Fibroblast of lung (primary cell): ENCODE measurements around the gene KREMEN1. TPM values are rescaled to one million over a fixed set of nuclear protein-coding genes. Genes with fewer than 3 reads are reported as not detected.

Experiments
- DNase-seq, 2 donors: peaks; one replicate each; pipeline versions ENCODE4 v3.0.0 to v3.0.0-alpha.2; 2010; ENCODE audit warnings: low read depth in 2 of 2
- H2AFZ ChIP-seq: 2 replicates; pipeline ENCODE4 v1.5.1; 2012; ENCODE audit warnings: low read length, control low read depth, inconsistent platforms
- H3K27ac ChIP-seq: 2 replicates; pipeline ENCODE4 v1.5.1; 2011; ENCODE audit warnings: low read length, control low read depth; ENCODE audit not compliant: insufficient read depth
- H3K27me3 ChIP-seq: 2 replicates; pipeline ENCODE4 v1.5.1; 2011; ENCODE audit warnings: mild to moderate bottlenecking, low read length; ENCODE audit not compliant: control insufficient read depth, insufficient read depth
- H3K36me3 ChIP-seq: 2 replicates; pipeline ENCODE4 v1.5.1; 2011; ENCODE audit warnings: low read length; ENCODE audit not compliant: control insufficient read depth, insufficient read depth
- H3K4me1 ChIP-seq: 2 replicates; pipeline ENCODE4 v1.5.1; 2011; ENCODE audit warnings: low read length; ENCODE audit not compliant: control insufficient read depth, insufficient read depth; ENCODE audit errors: extremely low read depth
- H3K4me2 ChIP-seq: 2 replicates; pipeline ENCODE4 v1.5.1; 2011; ENCODE audit warnings: low read length, control low read depth; ENCODE audit not compliant: insufficient read depth; ENCODE audit errors: extremely low read depth
- H3K4me3 ChIP-seq, 4 experiments: fragments of 200-600 bp in 1 of 4; sonication (generic) in 1 of 4; replicated peaks in 1 of 4; 2 replicates each; pipeline ENCODE4 v1.5.1; 2011 to 2016; ENCODE audit warnings: low read length in 4 of 4, low read depth in 3 of 4, mild to moderate bottlenecking in 3 of 4, control low read depth in 2 of 4, inconsistent platforms in 1 of 4, mixed read lengths in 1 of 4; ENCODE audit not compliant: insufficient read depth in 1 of 4; ENCODE audit errors: control extremely low read depth in 1 of 4
- H3K79me2 ChIP-seq: 2 replicates; pipeline ENCODE4 v1.5.1; 2012; ENCODE audit warnings: mild to moderate bottlenecking, low read length, inconsistent platforms; ENCODE audit not compliant: control insufficient read depth, insufficient read depth
- H3K9ac ChIP-seq: 2 replicates; pipeline ENCODE4 v1.5.1; 2011; ENCODE audit warnings: mild to moderate bottlenecking, low read length, control low read depth; ENCODE audit not compliant: insufficient read depth
- H3K9me3 ChIP-seq: 2 replicates; pipeline ENCODE4 v1.5.1; 2012; ENCODE audit warnings: low read depth, low read length; ENCODE audit not compliant: control insufficient read depth, insufficient read depth
- H4K20me1 ChIP-seq: 2 replicates; pipeline ENCODE4 v1.5.1; 2011; ENCODE audit warnings: low read length; ENCODE audit not compliant: control insufficient read depth, insufficient read depth; ENCODE audit errors: extremely low read depth
- CTCF ChIP-seq, 2 donors: IDR thresholded peaks in 1 of 2; conservative IDR thresholded peaks in 1 of 2; 1 replicate in 1 of 2; 2 replicates in 1 of 2; pipeline ENCODE4 v1.5.1; 2011 to 2012; ENCODE audit warnings: low read length in 2 of 2, control low read depth in 1 of 2, inconsistent platforms in 1 of 2, low read depth in 1 of 2, mild to moderate bottlenecking in 1 of 2
- EZH2 ChIP-seq: IDR thresholded peaks from 2 replicates; pipeline ENCODE4 v1.5.1; 2012; ENCODE audit warnings: low read length, control low read depth, mild to moderate bottlenecking; ENCODE audit errors: missing control alignments
- polyA plus RNA-seq, 2 donors: library from polyadenylated mRNA; depleted of rRNA in 1 of 2; stranded (reverse) in 1 of 2; unstranded in 1 of 2; fragments of >200 nt; gene quantifications; 2 replicates each; pipeline ENCODE4 v1.2.1, GENCODE V29; 2011 to 2012; ENCODE audit warnings: missing spikeins in 1 of 2
- total RNA-seq: library from RNA; depleted of rRNA; stranded (reverse); fragments of >200 nt; gene quantifications from 2 replicates; pipeline ENCODE4 v1.2.1, GENCODE V29; 2014

The KREMEN1 gene
- total and polyA plus RNA-seq, 2 donors (not counting 1 experiment from before 2014, with no cell fraction given) = 7.0 to 12.9 TPM

DNA sequence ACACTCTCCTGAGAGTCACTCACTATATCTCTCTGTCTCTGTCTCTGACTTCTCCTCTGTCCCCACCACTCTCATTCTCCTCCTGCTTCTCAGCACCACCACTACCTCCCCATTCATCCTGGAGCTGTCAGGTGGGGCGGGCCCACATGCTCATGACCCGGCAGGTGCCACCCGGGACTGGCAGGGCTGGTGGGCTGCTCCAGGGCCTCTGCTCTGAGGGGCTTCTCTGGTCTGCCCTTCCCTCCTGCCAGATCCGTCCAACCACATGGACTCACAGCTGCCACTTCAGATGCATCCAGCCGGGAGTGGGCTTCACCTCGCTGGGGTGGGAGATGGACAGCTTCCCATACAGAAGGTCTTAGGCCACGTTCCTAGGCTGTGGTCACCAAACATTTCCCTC lies 128.1 kb downstream of the KREMEN1 start:
- DNase-seq = no peak
- no peak overlapping the region for H3K9ac ChIP-seq
- H3K4me3 ChIP-seq = no peak overlapping the region
- H3K4me1 ChIP-seq = no peaks in the 10 kb centered on the region
- no peaks in the 10 kb centered on the region for H3K9me3 ChIP-seq
- H3K36me3 ChIP-seq = no peaks in the 10 kb centered on the region
- no peak overlapping the region for H3K4me2 ChIP-seq
- H2AFZ ChIP-seq = no peak overlapping the region
- no peak for TF ChIP-seq CTCF (conservative IDR thresholded peaks at IDR 0.05 in 1 of 2, IDR thresholded peaks at IDR 0.05 in 1 of 2; ENCODE audit: low read depth in 1 of 2, low read length in 2 of 2)
- no peak for TF ChIP-seq EZH2
- no peaks in the 10 kb centered on the region for H4K20me1 ChIP-seq
- no peak overlapping the region for H3K27ac ChIP-seq
- H3K27me3 ChIP-seq = peaks cover 9% of the 10 kb centered on the region
- H3K79me2 ChIP-seq = no peaks in the 10 kb centered on the region

DNA sequence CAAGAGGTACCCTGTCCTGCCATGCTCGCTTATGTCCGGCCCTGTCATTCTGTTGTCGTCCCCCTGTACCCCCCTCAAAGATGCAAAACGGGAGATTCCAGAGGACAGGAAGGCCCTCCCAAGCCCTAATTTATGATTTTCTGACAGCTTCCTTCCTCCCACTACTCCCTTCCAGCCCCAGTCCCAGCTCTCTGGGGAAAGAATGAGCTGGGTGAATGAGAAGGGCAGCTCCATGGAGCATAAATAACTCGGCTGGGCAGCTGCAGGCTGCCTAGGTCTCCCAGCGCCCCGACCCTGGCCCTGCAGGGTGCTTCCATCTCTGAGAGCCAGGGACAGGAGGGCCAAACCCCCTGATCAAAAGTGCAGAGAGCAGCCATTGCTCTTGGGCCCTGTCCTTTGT lies 128.9 kb downstream of the KREMEN1 start:
- Histone ChIP-seq H3K27ac (no peak overlapping the region), H3K4me2 (no peak overlapping the region), H3K4me1 (no peaks in the 10 kb centered on the region), H3K27me3 (peaks cover 17% of the 10 kb centered on the region), H3K79me2 (no peaks in the 10 kb centered on the region), H3K9me3 (no peaks in the 10 kb centered on the region), H3K4me3 (no peak overlapping the region), H4K20me1 (no peaks in the 10 kb centered on the region), H2AFZ (no peak overlapping the region), H3K9ac (no peak overlapping the region), H3K36me3 (no peaks in the 10 kb centered on the region)
- no peak for DNase-seq
- TF ChIP-seq EZH2 = no peak
- no peak for TF ChIP-seq CTCF (conservative IDR thresholded peaks at IDR 0.05 in 1 of 2, IDR thresholded peaks at IDR 0.05 in 1 of 2; ENCODE audit: low read depth in 1 of 2, low read length in 2 of 2)

DNA sequence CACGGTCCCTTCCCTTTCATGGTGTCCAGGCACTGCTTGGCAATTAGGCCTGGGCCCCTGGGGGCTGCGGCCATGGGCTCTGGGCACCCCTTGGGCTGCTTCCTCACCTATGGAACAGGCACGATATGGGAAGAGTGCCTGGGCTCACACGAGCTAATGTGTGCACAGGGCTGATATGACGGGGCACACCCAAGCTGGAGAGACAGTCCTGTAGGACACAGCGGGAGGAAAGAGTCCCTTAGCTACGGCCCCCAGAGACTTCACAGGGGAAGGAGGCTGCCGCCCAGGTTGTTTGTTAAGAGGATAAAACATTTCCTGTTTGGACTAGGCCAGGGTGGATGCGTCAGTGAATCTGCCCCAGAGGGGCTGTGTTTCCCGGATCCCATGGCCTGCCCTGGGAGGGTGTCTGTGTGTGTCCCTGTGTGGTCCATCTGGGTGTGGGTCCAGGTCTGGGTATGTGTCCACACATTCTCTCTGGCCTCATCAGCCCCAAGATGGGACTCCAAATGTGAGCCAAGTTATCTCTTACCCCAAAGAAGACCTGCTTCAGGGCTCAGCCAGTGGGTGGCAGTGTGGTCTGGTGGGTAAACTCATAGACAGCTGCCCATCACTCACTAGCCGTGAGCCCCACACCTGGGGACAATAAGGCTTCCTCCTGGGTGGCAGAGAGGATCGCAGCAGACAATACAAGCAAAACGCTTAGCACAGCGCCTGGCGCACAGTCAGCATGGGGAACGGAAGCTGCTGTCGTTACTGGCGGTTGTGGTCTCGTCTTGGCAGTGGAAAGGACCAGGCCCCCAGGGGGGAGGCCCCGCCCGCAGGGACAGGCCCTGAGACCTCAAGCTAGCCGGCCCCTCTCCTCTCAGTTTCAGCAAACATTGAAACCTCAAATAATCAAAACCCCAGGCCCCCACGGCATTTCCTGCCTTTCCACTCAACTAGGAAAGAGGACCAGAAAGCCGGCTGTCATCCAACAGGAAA lies 129.7 kb downstream of the KREMEN1 start:
- H2AFZ ChIP-seq = no peak overlapping the region
- H3K4me2 ChIP-seq = no peak overlapping the region
- peaks cover 21% of the 10 kb centered on the region for H3K27me3 ChIP-seq
- H4K20me1 ChIP-seq = no peaks in the 10 kb centered on the region
- H3K4me1 ChIP-seq = no peaks in the 10 kb centered on the region
- TF ChIP-seq CTCF (conservative IDR thresholded peaks at IDR 0.05 in 1 of 2, IDR thresholded peaks at IDR 0.05 in 1 of 2; ENCODE audit: low read depth in 1 of 2, low read length in 2 of 2) (peak; percentile 8 to 46), EZH2 (no peak)
- no peak overlapping the region for H3K4me3 ChIP-seq
- no peak overlapping the region for H3K9ac ChIP-seq
- no peaks in the 10 kb centered on the region for H3K36me3 ChIP-seq
- H3K79me2 ChIP-seq = no peaks in the 10 kb centered on the region
- H3K9me3 ChIP-seq = no peaks in the 10 kb centered on the region
- peak; percentile 24 to 57 for DNase-seq
- no peak overlapping the region for H3K27ac ChIP-seq
